SK-N-SH (cell line): ENCODE results near the gene INSC. TPM values are rescaled to one million over a fixed set of nuclear protein-coding genes. Genes with fewer than 3 reads are reported as not detected.

ENCODE experiments used
- CTCF ChIA-PET: fragments of 300-600, 350-600 bp; formaldehyde crosslinking; extraction: SDS; loops from one replicate; lab custom pipeline; 2021; lab: Yijun Ruan, JAX
- POLR2A ChIA-PET: fragments of 350-600 bp; sonication (Branson Sonifier 250); formaldehyde crosslinking; extraction: SDS; loops from one replicate; lab custom pipeline; 2020; ENCODE audit warnings: antibody characterized with exemption, inconsistent platforms; lab: Yijun Ruan, JAX
- DNase-seq: peaks from one replicate; pipeline ENCODE4 v3.0.0; 2012
- H2AFZ ChIP-seq: fragments of 200-600 bp; sonication (generic); 2 replicates; pipeline ENCODE4 v1.8.1; 2016; ENCODE audit warnings: antibody characterized with exemption, mild to moderate bottlenecking, low read depth
- H3F3A ChIP-seq: fragments of 200-600 bp; sonication (generic); replicated peaks from 2 replicates; pipeline ENCODE3; 2016; ENCODE audit warnings: antibody characterized with exemption, mild to moderate bottlenecking; ENCODE audit not compliant: insufficient read depth
- H3K27ac ChIP-seq, 2 experiments: fragments of 200-500 bp in 1 of 2; fragments of 200-600 bp in 1 of 2; sonication (Bioruptor generic) in 1 of 2; sonication (generic), shearing (Covaris generic) in 1 of 2; 2 replicates each; pipeline versions ENCODE4 v1.5.1 to v1.6.1; 2014 to 2016; ENCODE audit warnings: low read depth in 2 of 2, inconsistent platforms in 1 of 2, low read length in 1 of 2, mild to moderate bottlenecking in 1 of 2, mixed read lengths in 1 of 2
- H3K27me3 ChIP-seq: fragments of 200-600 bp; sonication (generic), shearing (Covaris generic); 2 replicates; pipeline ENCODE4 v1.6.1; 2016; ENCODE audit warnings: mixed run types; ENCODE audit not compliant: insufficient read depth
- H3K36me3 ChIP-seq, 2 experiments: fragments of 200-500 bp in 1 of 2; fragments of 200-600 bp in 1 of 2; sonication (Bioruptor generic) in 1 of 2; sonication (generic) in 1 of 2; replicated peaks in 1 of 2; 2 replicates each; pipeline versions ENCODE3 to v1.5.1; 2014 to 2016; ENCODE audit warnings: low read length in 1 of 2, mild to moderate bottlenecking in 1 of 2; ENCODE audit not compliant: insufficient read depth in 2 of 2, control insufficient read depth in 1 of 2
- H3K4me1 ChIP-seq, 2 experiments: fragments of 200-500 bp in 1 of 2; fragments of 200-600 bp in 1 of 2; sonication (Bioruptor generic) in 1 of 2; sonication (generic), shearing (Covaris generic) in 1 of 2; 2 replicates each; pipeline versions ENCODE4 v1.5.1 to v1.6.1; 2014 to 2016; ENCODE audit warnings: low read depth in 1 of 2, low read length in 1 of 2, mixed run types in 1 of 2; ENCODE audit not compliant: insufficient read depth in 2 of 2, control insufficient read depth in 1 of 2
- H3K4me2 ChIP-seq: fragments of 200-600 bp; sonication (generic), shearing (Covaris generic); 2 replicates; pipeline ENCODE4 v1.6.1; 2017; ENCODE audit warnings: mixed run types
- H3K4me3 ChIP-seq, 2 experiments: fragments of 200-500 bp in 1 of 2; fragments of 200-600 bp in 1 of 2; sonication (Bioruptor generic) in 1 of 2; sonication (generic), shearing (Covaris generic) in 1 of 2; 2 replicates each; pipeline versions ENCODE4 v1.5.1 to v1.8.1; 2014 to 2016; ENCODE audit warnings: low read depth in 2 of 2, inconsistent platforms in 1 of 2, low read length in 1 of 2, mild to moderate bottlenecking in 1 of 2, mixed read lengths in 1 of 2, moderate library complexity in 1 of 2
- H3K79me2 ChIP-seq: fragments of 200-600 bp; sonication (generic); 2 replicates; pipeline ENCODE4 v1.8.1; 2017; ENCODE audit warnings: mild to moderate bottlenecking; ENCODE audit not compliant: insufficient read depth
- H3K9ac ChIP-seq: fragments of 200-600 bp; sonication (generic); 2 replicates; pipeline ENCODE4 v1.6.1; 2017; ENCODE audit warnings: mixed run types
- H3K9me2 ChIP-seq: fragments of 200-600 bp; sonication (generic); 2 replicates; pipeline ENCODE4 v1.6.1; 2017; ENCODE audit warnings: mixed run types
- H3K9me3 ChIP-seq: fragments of 200-600 bp; sonication (generic); 2 replicates; pipeline ENCODE4 v1.6.1; 2017; ENCODE audit warnings: mixed run types, mild to moderate bottlenecking, moderate library complexity
- H4K20me1 ChIP-seq: fragments of 200-600 bp; sonication (generic); 2 replicates; pipeline ENCODE4 v1.6.1; 2017; ENCODE audit warnings: mild to moderate bottlenecking, mixed run types; ENCODE audit not compliant: insufficient read depth
- ELF1 ChIP-seq: IDR thresholded peaks from 2 replicates; pipeline ENCODE4 v1.4.0; 2012
- FOSL2 ChIP-seq: IDR thresholded peaks from 2 replicates; pipeline ENCODE4 v1.4.0; 2012; ENCODE audit warnings: low read depth, mild to moderate bottlenecking, moderate library complexity, borderline replicate concordance
- FOXJ3 ChIP-seq: sonication (generic); formaldehyde crosslinking; IDR thresholded peaks from 2 replicates; pipeline ENCODE4 v1.5.1; 2020; ENCODE audit warnings: mild to moderate bottlenecking, missing genetic modification reagents
- RAD21 ChIP-seq: IDR thresholded peaks from 2 replicates; pipeline ENCODE4 v1.6.1; 2012; ENCODE audit warnings: mild to moderate bottlenecking, low read length
- RFX5 ChIP-seq: IDR thresholded peaks from 2 replicates; pipeline ENCODE4 v1.6.1; 2012; ENCODE audit warnings: mild to moderate bottlenecking, improper control_type of control experiment, low read length
- TCF12 ChIP-seq: IDR thresholded peaks from 2 replicates; pipeline ENCODE4 v1.4.0; 2012
- TEAD4 ChIP-seq: IDR thresholded peaks from 2 replicates; pipeline ENCODE4 v1.4.0; 2012; ENCODE audit warnings: mild to moderate bottlenecking, borderline replicate concordance; ENCODE audit not compliant: insufficient read depth
- YY1 ChIP-seq: IDR thresholded peaks from 2 replicates; pipeline ENCODE4 v1.4.0; 2012; ENCODE audit warnings: low read depth, mild to moderate bottlenecking
- WGBS: methylation state at CpG from one replicate; pipeline ENCODE4 v1.1.6; 2017; ENCODE audit warnings: low lambda C conversion rate; 5-methylcytosine and 5-hydroxymethylcytosine counted together
- polyA plus RNA-seq, 3 experiments: library from polyadenylated mRNA; depleted of rRNA; stranded (reverse); fragments of >200 nt; gene quantifications; 2 replicates each; pipeline ENCODE4 v1.2.3, GENCODE V29; 2012
- TF ChIP-seq, protein P1 (sequence below): fragments of 200-600 bp; sonication (generic); IDR thresholded peaks from 2 replicates; pipeline ENCODE4 v1.6.1; 2017; ENCODE audit warnings: antibody characterized with exemption, mild to moderate bottlenecking, moderate library complexity
- TF ChIP-seq, protein P2 (sequence below): fragments of 150-350 bp; IDR thresholded peaks from 2 replicates; pipeline ENCODE4 v1.6.1; 2017; ENCODE audit warnings: antibody characterized with exemption, low read length, low read depth, borderline replicate concordance

INSC gene
- polyA plus RNA-seq, 1 of the 3 experiments (the other 2 are of a cell fraction), result not detected

DNA sequence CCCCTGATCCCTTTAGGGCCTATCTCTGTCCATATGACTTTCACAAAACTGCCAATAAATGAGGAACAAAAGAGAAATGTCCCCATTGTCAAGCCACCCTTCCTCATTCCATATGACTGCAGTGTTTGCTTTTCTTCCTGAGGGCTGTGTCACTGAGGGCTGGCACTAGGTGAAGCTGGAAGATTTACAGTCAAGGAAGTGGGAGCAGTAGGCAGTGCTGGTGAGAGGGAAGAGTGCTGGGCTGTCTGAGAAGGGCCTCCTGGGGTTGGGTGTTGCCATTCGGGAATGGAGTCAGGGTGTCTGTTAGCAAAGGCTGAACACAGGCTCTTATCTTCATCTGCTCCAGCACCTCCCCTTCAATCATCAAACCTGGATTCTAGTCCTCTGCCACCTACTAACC, 30.9 kb downstream of the INSC start:
- Histone ChIP-seq H4K20me1 (no peaks in the 10 kb centered on the region), H3K27ac (no peak overlapping the region), H3K4me2 (no peak overlapping the region), H3K36me3 (no peaks in the 10 kb centered on the region), H3K79me2 (no peaks in the 10 kb centered on the region), H3F3A (no peaks in the 10 kb centered on the region), H3K9me3 (no peaks in the 10 kb centered on the region), H3K4me1 (no peaks in the 10 kb centered on the region), H3K27me3 (no peaks in the 10 kb centered on the region), H3K9me2 (no peaks in the 10 kb centered on the region), H3K9ac (no peak overlapping the region), H3K4me3 (no peak overlapping the region)
- 45% methylated on average over 1 of the region's 1 CpG for WGBS
- ChIA-PET POLR2A (interaction anchor here (0.7 kb wide), 1 partner anchor 17 kb away, joined by 3 read pairs; no protein-coding TSS in a partner anchor), CTCF (interaction anchor here (1.2 to 1.3 kb wide), 3 partner anchors 14 to 237 kb away, joined by 3 to 7 read pairs (median 7); no protein-coding TSS in a partner anchor)
- TF ChIP-seq RAD21 (no peak), FOXJ3 (CRISPR knock-in tag) (no peak), FOSL2 (no peak), ELF1 (no peak), YY1 (no peak)
- TF ChIP-seq, protein P1, sequence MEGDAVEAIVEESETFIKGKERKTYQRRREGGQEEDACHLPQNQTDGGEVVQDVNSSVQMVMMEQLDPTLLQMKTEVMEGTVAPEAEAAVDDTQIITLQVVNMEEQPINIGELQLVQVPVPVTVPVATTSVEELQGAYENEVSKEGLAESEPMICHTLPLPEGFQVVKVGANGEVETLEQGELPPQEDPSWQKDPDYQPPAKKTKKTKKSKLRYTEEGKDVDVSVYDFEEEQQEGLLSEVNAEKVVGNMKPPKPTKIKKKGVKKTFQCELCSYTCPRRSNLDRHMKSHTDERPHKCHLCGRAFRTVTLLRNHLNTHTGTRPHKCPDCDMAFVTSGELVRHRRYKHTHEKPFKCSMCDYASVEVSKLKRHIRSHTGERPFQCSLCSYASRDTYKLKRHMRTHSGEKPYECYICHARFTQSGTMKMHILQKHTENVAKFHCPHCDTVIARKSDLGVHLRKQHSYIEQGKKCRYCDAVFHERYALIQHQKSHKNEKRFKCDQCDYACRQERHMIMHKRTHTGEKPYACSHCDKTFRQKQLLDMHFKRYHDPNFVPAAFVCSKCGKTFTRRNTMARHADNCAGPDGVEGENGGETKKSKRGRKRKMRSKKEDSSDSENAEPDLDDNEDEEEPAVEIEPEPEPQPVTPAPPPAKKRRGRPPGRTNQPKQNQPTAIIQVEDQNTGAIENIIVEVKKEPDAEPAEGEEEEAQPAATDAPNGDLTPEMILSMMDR, result no peak
- TF ChIP-seq, all 33 proteins: peak for 0
- H2AFZ ChIP-seq, result no peak overlapping the region
- no peak for DNase-seq

DNA sequence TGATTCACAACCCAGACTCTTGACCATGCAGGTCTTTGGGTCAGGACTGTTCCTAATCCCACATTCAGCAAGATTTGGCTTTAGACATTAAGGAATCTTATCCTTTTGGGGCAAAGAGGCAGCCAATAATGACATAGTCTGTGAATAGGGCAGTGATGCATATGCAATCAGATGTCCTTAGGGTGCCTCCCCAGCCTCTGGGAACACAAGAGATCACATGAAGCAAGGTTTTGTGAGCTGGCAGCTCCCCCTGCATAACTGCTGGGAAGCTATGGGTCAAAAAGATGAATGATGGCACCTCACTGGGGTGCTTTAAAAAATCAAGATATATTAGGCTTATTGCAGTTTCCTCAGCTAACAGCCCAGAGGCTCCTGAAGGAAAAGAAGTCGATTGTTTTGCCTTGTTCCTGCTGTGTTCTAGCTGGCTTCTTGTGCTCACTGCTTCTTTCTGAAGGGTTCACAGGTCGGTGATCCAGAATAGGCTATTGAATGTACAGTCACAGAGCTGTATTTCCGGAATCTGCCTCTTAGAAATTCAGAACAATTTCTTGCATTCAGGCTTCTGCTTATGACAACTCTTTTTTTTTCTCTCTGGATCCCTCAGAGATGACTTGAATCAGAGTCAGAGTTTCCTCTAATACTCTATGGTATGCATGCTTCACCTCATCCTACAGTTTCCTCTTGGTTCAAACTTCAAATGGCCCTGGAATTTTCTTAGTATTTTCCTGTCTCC, 31.7 kb downstream of the INSC start:
- WGBS, result 14% methylated on average over 3 of the region's 3 CpGs
- peak overlapping the region in 1 of 2 experiments; percentile 16; a peak in 1 of 4 replicates for H3K27ac ChIP-seq
- H3K4me2 ChIP-seq, result 0 out of 2 replicates have a peak overlapping the region, but pooled peaks have one; percentile 30

More for the DNA sequence above, 31.7 kb downstream of the INSC start:
- Histone ChIP-seq H3K79me2 (no peaks in the 10 kb centered on the region), H3K27me3 (no peaks in the 10 kb centered on the region), H2AFZ (no peak overlapping the region), H3K4me1 (no peaks in the 10 kb centered on the region), H3K9me3 (no peaks in the 10 kb centered on the region), H3K9me2 (no peaks in the 10 kb centered on the region), H3K9ac (no peak overlapping the region), H3F3A (no peaks in the 10 kb centered on the region), H4K20me1 (no peaks in the 10 kb centered on the region), H3K36me3 (no peaks in the 10 kb centered on the region), H3K4me3 (no peak overlapping the region)
- ChIA-PET CTCF (interaction anchor here (0.9 to 1.4 kb wide), 4 partner anchors 8 to 61 kb away, joined by 3 to 7 read pairs (median 6); no protein-coding TSS in a partner anchor), POLR2A (interaction anchor here (0.7 kb wide), 1 partner anchor 16 kb away, joined by 3 read pairs; no protein-coding TSS in a partner anchor)
- TF ChIP-seq RFX5 (no peak), YY1 (no peak), TCF12 (no peak), TEAD4 (no peak)
- TF ChIP-seq, protein P2, sequence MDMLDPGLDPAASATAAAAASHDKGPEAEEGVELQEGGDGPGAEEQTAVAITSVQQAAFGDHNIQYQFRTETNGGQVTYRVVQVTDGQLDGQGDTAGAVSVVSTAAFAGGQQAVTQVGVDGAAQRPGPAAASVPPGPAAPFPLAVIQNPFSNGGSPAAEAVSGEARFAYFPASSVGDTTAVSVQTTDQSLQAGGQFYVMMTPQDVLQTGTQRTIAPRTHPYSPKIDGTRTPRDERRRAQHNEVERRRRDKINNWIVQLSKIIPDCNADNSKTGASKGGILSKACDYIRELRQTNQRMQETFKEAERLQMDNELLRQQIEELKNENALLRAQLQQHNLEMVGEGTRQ, result no peak
- DNase-seq, result no peak
